K562 (cell line): Measurements from ENCODE around the gene HK1. TPM values are rescaled to one million over a fixed set of nuclear protein-coding genes. Genes with fewer than 3 reads are reported as not detected.

Source experiments
- BRD9 ChIP-seq: fragments of 450-650 bp; IDR thresholded peaks from 2 replicates; pipeline ENCODE4 v1.6.1; 2018; ENCODE audit warnings: low read depth; ENCODE audit not compliant: partially characterized antibody
- DMBX1 ChIP-seq: fragments of 250-450 bp; sonication (Bioruptor Pico); IDR thresholded peaks from 2 replicates; pipeline ENCODE4 v1.8.0; 2022; ENCODE audit warnings: inconsistent platforms, mild to moderate bottlenecking, moderate library complexity, borderline replicate concordance
- MEF2D ChIP-seq: conservative IDR thresholded peaks from 2 replicates; pipeline ENCODE4 v1.6.1; 2016; ENCODE audit warnings: low read depth, missing genetic modification characterization, missing compliant biosample characterization
- NCOA2 ChIP-seq, 2 experiments: fragments of 450-650 bp; IDR thresholded peaks; 2 replicates each; pipeline ENCODE4 v1.6.1; 2018; ENCODE audit warnings: mild to moderate bottlenecking in 2 of 2, moderate library complexity in 1 of 2; ENCODE audit not compliant: partially characterized antibody in 2 of 2
- NFIC ChIP-seq: fragments of 450-650 bp; IDR thresholded peaks from 2 replicates; pipeline ENCODE4 v1.6.1; 2017; ENCODE audit warnings: mild to moderate bottlenecking, inconsistent platforms
- PHB ChIP-seq: fragments of 250-450 bp; sonication (Bioruptor Pico); IDR thresholded peaks from 2 replicates; pipeline ENCODE4 v1.5.0; 2021
- SMARCB1 ChIP-seq: IDR thresholded peaks from 2 replicates; pipeline ENCODE4 v1.6.1; 2011; ENCODE audit warnings: improper control_type of control experiment, low read depth; ENCODE audit not compliant: insufficient read length
- TAF9B ChIP-seq: fragments of 450-650 bp; IDR thresholded peaks from 2 replicates; pipeline ENCODE4 v1.6.1; 2018; ENCODE audit warnings: mild to moderate bottlenecking; ENCODE audit not compliant: partially characterized antibody
- ZFPM2 ChIP-seq: fragments of 250-450 bp; sonication (Bioruptor Pico); IDR thresholded peaks from 2 replicates; pipeline ENCODE4 v1.5.1; 2022; ENCODE audit warnings: mild to moderate bottlenecking
- ZNF124 ChIP-seq: sonication (generic); formaldehyde crosslinking; IDR thresholded peaks from 2 replicates; pipeline ENCODE4 v1.8.1; 2022; ENCODE audit warnings: missing genetic modification reagents
- ZNF197 ChIP-seq: fragments of 200-800 bp; sonication (Bioruptor generic); IDR thresholded peaks from 2 replicates; pipeline ENCODE4 v1.6.1; 2016; ENCODE audit warnings: low read depth, missing genetic modification characterization, missing compliant biosample characterization
- ZNF785 ChIP-seq: fragments of 250-450 bp; sonication (Bioruptor Pico); IDR thresholded peaks from 2 replicates; pipeline ENCODE4 v1.4.0; 2020; ENCODE audit warnings: mild to moderate bottlenecking
- polyA plus RNA-seq, 8 experiments: library from polyadenylated mRNA; depleted of rRNA in 4 of 8; stranded (reverse) in 5 of 8; unstranded in 3 of 8; fragments of >200 nt; fragmentation: Nextera tagmentation in 2 of 8; fragmentation: Illumina TruSeq in 1 of 8; extraction: Ambion mirVana in 2 of 8; extraction: Trizol in 1 of 8; gene quantifications; 2 replicates each; pipeline versions ENCODE4 v1.2.1 to v1.2.3, GENCODE V29; 2011 to 2014; ENCODE audit warnings: inconsistent platforms in 1 of 8, missing spikeins in 1 of 8
- total RNA-seq, 7 experiments: library from RNA; depleted of rRNA in 6 of 7; stranded (reverse); fragments of >200 nt in 6 of 7; fragmentation: Illumina TruSeq in 2 of 7; extraction: Trizol in 2 of 7; gene quantifications; 2 replicates each; pipeline versions ENCODE4 v1.2.1 to v1.2.3, GENCODE V29; 2011 to 2021; ENCODE audit warnings: low replicate concordance in 1 of 7
- TF ChIP-seq, protein P1 (sequence below): fragments of 250-450 bp; sonication (Bioruptor Pico); IDR thresholded peaks from 2 replicates; pipeline ENCODE4 v1.5.1; 2021; ENCODE audit warnings: mild to moderate bottlenecking
- TF ChIP-seq, protein P2 (sequence below): fragments of 250-450 bp; sonication (Bioruptor Pico); IDR thresholded peaks from 2 replicates; pipeline ENCODE4 v1.4.0; 2020; ENCODE audit warnings: mild to moderate bottlenecking, moderate library complexity, borderline replicate concordance
- TF ChIP-seq, protein P3 (sequence below): fragments of 450-650 bp; formaldehyde crosslinking; conservative IDR thresholded peaks from 2 replicates; pipeline ENCODE4 v1.4.0; 2022; ENCODE audit warnings: mild to moderate bottlenecking, missing genetic modification characterization
- TF ChIP-seq, protein P4 (sequence below): fragments of 450-650 bp; conservative IDR thresholded peaks from 2 replicates; pipeline ENCODE4 v1.6.1; 2016; ENCODE audit warnings: missing genetic modification characterization, low read depth, mild to moderate bottlenecking, control low read depth, missing compliant biosample characterization
- TF ChIP-seq, protein P5 (sequence below): fragments of 450-650 bp; formaldehyde crosslinking; IDR thresholded peaks from 2 replicates; pipeline ENCODE4 v1.4.0; 2020; ENCODE audit warnings: mild to moderate bottlenecking, moderate library complexity

Gene HK1
- total and polyA plus RNA-seq, 9 of the 15 experiments (the other 6 are each of a cell fraction or from before 2014, with no cell fraction given) = 29.2 to 444 (median 193) TPM

DNA sequence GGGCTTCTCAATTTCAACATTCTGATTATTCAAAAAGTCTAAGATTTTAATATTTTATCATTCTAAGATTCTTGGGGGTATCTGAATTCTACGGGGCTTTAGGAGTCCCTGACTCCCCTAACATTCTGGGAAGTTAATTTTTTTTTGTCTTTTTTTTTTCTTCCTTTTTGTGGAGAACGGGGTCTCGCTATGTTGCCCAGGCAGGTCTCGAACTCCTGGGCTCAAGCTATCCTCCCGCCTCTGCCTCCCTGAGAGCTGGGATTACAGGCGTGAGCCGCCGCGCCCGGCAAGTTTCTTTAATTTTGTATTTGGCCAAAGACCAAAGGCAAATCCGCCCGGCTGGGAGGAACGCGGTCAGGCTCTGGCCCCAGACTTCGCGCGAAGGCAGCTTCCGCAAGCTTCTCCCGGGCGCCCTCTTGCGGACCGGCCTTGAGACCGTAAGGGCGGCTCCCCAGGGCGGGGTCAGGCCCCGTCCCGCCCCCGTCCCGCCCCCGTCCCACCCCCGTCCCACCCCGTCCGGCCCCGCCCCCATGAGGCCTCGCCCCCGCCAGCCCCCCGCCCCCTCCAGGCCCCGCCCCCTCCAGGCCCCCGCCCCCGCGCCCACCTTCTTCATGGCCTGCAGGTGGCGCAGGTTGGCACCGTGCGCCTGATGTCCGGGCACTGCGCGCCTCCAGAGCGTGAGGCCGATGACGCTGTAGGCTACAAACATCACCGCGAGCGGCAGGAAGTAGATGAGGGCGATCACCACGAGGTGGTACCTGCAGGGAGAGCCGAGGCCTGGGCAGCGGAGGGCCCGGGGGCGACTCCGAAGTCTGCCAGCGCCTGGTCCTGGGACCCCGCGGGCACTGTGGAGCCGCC, 130.3 kb downstream of the HK1 start (continued):
- TF ChIP-seq, protein P1, sequence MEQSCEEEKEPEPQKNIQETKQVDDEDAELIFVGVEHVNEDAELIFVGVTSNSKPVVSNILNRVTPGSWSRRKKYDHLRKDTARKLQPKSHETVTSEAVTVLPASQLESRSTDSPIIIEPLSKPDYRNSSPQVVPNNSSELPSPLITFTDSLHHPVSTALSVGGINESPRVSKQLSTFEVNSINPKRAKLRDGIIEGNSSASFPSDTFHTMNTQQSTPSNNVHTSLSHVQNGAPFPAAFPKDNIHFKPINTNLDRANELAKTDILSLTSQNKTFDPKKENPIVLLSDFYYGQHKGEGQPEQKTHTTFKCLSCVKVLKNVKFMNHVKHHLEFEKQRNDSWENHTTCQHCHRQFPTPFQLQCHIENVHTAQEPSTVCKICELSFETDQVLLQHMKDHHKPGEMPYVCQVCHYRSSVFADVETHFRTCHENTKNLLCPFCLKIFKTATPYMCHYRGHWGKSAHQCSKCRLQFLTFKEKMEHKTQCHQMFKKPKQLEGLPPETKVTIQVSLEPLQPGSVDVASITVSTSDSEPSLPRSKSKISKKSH = no peak
- no peak for TF ChIP-seq NCOA2 (IDR thresholded peaks at IDR 0.05; ENCODE audit: partially characterized antibody in 2 of 2)
- peak; percentile 86 for TF ChIP-seq NFIC
- TF ChIP-seq ZNF785 (CRISPR knock-in tag) = no peak
- TF ChIP-seq, protein P2, sequence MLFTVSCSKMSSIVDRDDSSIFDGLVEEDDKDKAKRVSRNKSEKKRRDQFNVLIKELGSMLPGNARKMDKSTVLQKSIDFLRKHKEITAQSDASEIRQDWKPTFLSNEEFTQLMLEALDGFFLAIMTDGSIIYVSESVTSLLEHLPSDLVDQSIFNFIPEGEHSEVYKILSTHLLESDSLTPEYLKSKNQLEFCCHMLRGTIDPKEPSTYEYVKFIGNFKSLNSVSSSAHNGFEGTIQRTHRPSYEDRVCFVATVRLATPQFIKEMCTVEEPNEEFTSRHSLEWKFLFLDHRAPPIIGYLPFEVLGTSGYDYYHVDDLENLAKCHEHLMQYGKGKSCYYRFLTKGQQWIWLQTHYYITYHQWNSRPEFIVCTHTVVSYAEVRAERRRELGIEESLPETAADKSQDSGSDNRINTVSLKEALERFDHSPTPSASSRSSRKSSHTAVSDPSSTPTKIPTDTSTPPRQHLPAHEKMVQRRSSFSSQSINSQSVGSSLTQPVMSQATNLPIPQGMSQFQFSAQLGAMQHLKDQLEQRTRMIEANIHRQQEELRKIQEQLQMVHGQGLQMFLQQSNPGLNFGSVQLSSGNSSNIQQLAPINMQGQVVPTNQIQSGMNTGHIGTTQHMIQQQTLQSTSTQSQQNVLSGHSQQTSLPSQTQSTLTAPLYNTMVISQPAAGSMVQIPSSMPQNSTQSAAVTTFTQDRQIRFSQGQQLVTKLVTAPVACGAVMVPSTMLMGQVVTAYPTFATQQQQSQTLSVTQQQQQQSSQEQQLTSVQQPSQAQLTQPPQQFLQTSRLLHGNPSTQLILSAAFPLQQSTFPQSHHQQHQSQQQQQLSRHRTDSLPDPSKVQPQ (CRISPR knock-in tag) = no peak
- no peak for TF ChIP-seq PHB
- TF ChIP-seq, protein P3, sequence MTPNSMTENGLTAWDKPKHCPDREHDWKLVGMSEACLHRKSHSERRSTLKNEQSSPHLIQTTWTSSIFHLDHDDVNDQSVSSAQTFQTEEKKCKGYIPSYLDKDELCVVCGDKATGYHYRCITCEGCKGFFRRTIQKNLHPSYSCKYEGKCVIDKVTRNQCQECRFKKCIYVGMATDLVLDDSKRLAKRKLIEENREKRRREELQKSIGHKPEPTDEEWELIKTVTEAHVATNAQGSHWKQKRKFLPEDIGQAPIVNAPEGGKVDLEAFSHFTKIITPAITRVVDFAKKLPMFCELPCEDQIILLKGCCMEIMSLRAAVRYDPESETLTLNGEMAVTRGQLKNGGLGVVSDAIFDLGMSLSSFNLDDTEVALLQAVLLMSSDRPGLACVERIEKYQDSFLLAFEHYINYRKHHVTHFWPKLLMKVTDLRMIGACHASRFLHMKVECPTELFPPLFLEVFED (CRISPR knock-in tag) = no peak; the same call in 1 of the 2 replicates
- TF ChIP-seq BRD9 = peak; percentile 66
- no peak for TF ChIP-seq TAF9B
- TF ChIP-seq, protein P4, sequence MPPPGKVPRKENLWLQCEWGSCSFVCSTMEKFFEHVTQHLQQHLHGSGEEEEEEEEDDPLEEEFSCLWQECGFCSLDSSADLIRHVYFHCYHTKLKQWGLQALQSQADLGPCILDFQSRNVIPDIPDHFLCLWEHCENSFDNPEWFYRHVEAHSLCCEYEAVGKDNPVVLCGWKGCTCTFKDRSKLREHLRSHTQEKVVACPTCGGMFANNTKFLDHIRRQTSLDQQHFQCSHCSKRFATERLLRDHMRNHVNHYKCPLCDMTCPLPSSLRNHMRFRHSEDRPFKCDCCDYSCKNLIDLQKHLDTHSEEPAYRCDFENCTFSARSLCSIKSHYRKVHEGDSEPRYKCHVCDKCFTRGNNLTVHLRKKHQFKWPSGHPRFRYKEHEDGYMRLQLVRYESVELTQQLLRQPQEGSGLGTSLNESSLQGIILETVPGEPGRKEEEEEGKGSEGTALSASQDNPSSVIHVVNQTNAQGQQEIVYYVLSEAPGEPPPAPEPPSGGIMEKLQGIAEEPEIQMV = no peak
- TF ChIP-seq ZNF124 (CRISPR knock-in tag) = no peak
- TF ChIP-seq MEF2D (tag) = no peak
- TF ChIP-seq, protein P5, sequence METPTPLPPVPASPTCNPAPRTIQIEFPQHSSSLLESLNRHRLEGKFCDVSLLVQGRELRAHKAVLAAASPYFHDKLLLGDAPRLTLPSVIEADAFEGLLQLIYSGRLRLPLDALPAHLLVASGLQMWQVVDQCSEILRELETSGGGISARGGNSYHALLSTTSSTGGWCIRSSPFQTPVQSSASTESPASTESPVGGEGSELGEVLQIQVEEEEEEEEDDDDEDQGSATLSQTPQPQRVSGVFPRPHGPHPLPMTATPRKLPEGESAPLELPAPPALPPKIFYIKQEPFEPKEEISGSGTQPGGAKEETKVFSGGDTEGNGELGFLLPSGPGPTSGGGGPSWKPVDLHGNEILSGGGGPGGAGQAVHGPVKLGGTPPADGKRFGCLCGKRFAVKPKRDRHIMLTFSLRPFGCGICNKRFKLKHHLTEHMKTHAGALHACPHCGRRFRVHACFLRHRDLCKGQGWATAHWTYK (CRISPR knock-in tag) = no peak
- TF ChIP-seq DMBX1 = peak; percentile 61
- no peak for TF ChIP-seq ZFPM2
- no peak for TF ChIP-seq ZNF197 (CRISPR knock-in tag)
- no peak for TF ChIP-seq SMARCB1
